Measurements from ENCODE around the gene ACOXL. TPM values are rescaled to one million over a fixed set of nuclear protein-coding genes. Genes with fewer than 3 reads are reported as not detected.

ACOXL gene
- total and polyA plus RNA-seq, 9 of the 15 experiments (the other 6 are each of a cell fraction or from before 2014, with no cell fraction given): 0.31 to 0.56 TPM; not detected in 7

DNA sequence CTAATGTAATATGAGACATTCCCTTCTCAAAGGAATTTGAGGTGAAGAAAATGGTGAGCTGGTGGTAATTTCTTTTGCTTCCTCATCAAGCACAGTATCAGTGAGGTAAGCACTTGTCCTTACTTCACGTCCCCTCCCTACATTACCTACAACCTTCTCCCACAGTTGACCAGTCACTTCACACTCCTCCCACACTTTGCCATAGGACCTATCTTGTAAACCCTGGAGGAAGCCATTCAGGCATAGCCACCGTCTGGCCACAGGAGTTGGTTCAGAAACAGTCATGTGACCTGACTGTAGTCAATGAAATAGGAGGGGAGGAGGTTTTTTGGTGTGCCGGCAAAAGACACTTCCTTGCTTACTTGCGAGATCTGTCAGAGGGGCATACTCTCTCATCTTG, 12.1 kb downstream of the ACOXL start:
- H3K9me1 ChIP-seq (ENCODE audit: control insufficient read depth, insufficient read depth, low read length): no peaks in the 10 kb centered on the region
- H3K4me1 ChIP-seq (replicated peaks in 1 of 2; ENCODE audit: control insufficient read depth in 2 of 2, insufficient read depth in 2 of 2, low read length in 2 of 2): peaks cover 0 to 28% of the 10 kb centered on the region in 2 experiments; a peak in 4 of 5 replicates
- peak in 1 of 4 experiments; percentile 17 for DNase-seq (ENCODE audit: extremely low read depth in 1 of 4, low spot score in 3 of 4)
- no TSS peak for BruUV-seq (replicated peaks)
- H3K79me2 ChIP-seq (ENCODE audit: control insufficient read depth, insufficient read depth, low read length): no peaks in the 10 kb centered on the region
- ChIA-PET CTCF (ENCODE audit: low intra/inter-chr PET ratio) (no interaction called here), POLR2A (no interaction called here)
- no peak overlapping the region for H3K9ac ChIP-seq (ENCODE audit: insufficient read depth in 1 of 2, low read depth in 2 of 2, low read length in 2 of 2)
- H3K9me3 ChIP-seq (replicated peaks; ENCODE audit: control insufficient read depth, insufficient read depth, low read depth, low read length): no peaks in the 10 kb centered on the region
- H3K27ac ChIP-seq (ENCODE audit: extremely low read depth, low read depth, low read length): no peak overlapping the region
- H3K4me2 ChIP-seq (ENCODE audit: insufficient read depth, low read length): 0 out of 2 replicates have a peak overlapping the region, but pooled peaks have one; percentile 3
- peak overlapping the region; percentile 75 for H2AFZ ChIP-seq (ENCODE audit: low read depth, low read length)
- in situ Hi-C loops (cut with MboI) (loop anchor here (5.0 kb wide), 1 partner anchor 52 kb away; no protein-coding TSS in a partner anchor), intact Hi-C loops (cut with micrococcal nuclease) (no loop called here)
- H3K4me3 ChIP-seq: no peak overlapping the region
- peak; percentile 55 for FAIRE-seq
- no peaks in the 10 kb centered on the region for H3K36me3 ChIP-seq (ENCODE audit: control insufficient read depth, insufficient read depth, low read length)
- peak; percentile 49 for ATAC-seq
- H3K27me3 ChIP-seq (ENCODE audit: control insufficient read depth in 2 of 2, insufficient read depth in 2 of 2, low read length in 2 of 2): peaks cover 16 to 19% of the 10 kb centered on the region in 2 experiments
- no peaks in the 10 kb centered on the region for H4K20me1 ChIP-seq (replicated peaks; ENCODE audit: control insufficient read depth, insufficient read depth, low read length)
- 4% methylated on average over 4 of the region's 4 CpGs for WGBS (ENCODE audit: insufficient coverage, low coverage, missing lambda C conversion rate)
- peak; percentile 77 for TF ChIP-seq RAD51 (IDR thresholded peaks at IDR 0.05; ENCODE audit: borderline replicate concordance, low read depth)
- TF ChIP-seq CAMTA2 (CRISPR knock-in tag; conservative IDR thresholded peaks at IDR 0.05): no peak
- TF ChIP-seq, protein P1, sequence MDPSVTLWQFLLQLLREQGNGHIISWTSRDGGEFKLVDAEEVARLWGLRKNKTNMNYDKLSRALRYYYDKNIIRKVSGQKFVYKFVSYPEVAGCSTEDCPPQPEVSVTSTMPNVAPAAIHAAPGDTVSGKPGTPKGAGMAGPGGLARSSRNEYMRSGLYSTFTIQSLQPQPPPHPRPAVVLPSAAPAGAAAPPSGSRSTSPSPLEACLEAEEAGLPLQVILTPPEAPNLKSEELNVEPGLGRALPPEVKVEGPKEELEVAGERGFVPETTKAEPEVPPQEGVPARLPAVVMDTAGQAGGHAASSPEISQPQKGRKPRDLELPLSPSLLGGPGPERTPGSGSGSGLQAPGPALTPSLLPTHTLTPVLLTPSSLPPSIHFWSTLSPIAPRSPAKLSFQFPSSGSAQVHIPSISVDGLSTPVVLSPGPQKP (CRISPR knock-in tag; IDR thresholded peaks at IDR 0.05): no peak
- peak; percentile 85 for TF ChIP-seq TOE1 (IDR thresholded peaks at IDR 0.05; ENCODE audit: borderline replicate concordance)
- no peak for TF ChIP-seq TOE1 (CRISPR knock-in tag; IDR thresholded peaks at IDR 0.05; ENCODE audit: borderline replicate concordance, low read depth)
- TF ChIP-seq, protein P2, sequence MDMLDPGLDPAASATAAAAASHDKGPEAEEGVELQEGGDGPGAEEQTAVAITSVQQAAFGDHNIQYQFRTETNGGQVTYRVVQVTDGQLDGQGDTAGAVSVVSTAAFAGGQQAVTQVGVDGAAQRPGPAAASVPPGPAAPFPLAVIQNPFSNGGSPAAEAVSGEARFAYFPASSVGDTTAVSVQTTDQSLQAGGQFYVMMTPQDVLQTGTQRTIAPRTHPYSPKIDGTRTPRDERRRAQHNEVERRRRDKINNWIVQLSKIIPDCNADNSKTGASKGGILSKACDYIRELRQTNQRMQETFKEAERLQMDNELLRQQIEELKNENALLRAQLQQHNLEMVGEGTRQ (CRISPR knock-in tag; IDR thresholded peaks at IDR 0.05): peak; percentile 48; the same call in 1 of the 2 replicates
- TF ChIP-seq, protein P3, sequence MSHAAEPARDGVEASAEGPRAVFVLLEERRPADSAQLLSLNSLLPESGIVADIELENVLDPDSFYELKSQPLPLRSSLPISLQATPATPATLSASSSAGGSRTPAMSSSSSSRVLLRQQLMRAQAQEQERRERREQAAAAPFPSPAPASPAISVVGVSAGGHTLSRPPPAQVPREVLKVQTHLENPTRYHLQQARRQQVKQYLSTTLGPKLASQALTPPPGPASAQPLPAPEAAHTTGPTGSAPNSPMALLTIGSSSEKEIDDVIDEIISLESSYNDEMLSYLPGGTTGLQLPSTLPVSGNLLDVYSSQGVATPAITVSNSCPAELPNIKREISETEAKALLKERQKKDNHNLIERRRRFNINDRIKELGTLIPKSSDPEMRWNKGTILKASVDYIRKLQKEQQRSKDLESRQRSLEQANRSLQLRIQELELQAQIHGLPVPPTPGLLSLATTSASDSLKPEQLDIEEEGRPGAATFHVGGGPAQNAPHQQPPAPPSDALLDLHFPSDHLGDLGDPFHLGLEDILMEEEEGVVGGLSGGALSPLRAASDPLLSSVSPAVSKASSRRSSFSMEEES (CRISPR knock-in tag; IDR thresholded peaks at IDR 0.05): peak; percentile 94
- TF ChIP-seq, protein P4, sequence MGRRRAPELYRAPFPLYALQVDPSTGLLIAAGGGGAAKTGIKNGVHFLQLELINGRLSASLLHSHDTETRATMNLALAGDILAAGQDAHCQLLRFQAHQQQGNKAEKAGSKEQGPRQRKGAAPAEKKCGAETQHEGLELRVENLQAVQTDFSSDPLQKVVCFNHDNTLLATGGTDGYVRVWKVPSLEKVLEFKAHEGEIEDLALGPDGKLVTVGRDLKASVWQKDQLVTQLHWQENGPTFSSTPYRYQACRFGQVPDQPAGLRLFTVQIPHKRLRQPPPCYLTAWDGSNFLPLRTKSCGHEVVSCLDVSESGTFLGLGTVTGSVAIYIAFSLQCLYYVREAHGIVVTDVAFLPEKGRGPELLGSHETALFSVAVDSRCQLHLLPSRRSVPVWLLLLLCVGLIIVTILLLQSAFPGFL (CRISPR knock-in tag; IDR thresholded peaks at IDR 0.05): no peak
- no peak for TF ChIP-seq MED1 (CRISPR knock-in tag; IDR thresholded peaks at IDR 0.05; ENCODE audit: borderline replicate concordance)
- TF ChIP-seq, protein P5, sequence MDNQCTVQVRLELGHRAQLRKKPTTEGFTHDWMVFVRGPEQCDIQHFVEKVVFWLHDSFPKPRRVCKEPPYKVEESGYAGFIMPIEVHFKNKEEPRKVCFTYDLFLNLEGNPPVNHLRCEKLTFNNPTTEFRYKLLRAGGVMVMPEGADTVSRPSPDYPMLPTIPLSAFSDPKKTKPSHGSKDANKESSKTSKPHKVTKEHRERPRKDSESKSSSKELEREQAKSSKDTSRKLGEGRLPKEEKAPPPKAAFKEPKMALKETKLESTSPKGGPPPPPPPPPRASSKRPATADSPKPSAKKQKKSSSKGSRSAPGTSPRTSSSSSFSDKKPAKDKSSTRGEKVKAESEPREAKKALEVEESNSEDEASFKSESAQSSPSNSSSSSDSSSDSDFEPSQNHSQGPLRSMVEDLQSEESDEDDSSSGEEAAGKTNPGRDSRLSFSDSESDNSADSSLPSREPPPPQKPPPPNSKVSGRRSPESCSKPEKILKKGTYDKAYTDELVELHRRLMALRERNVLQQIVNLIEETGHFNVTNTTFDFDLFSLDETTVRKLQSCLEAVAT (IDR thresholded peaks at IDR 0.05): no peak

All from K562 (cell line).